CD14-positive monocyte (primary cell): ENCODE measurements around the gene ADAMTS3. TPM values are rescaled to one million over a fixed set of nuclear protein-coding genes. Genes with fewer than 3 reads are reported as not detected.

Experiments used
- DNase-seq, 3 donors: peaks; one replicate each; pipeline ENCODE4 v3.0.0-alpha.2; 2011 to 2022
- H2AFZ ChIP-seq: 2 replicates; pipeline ENCODE4 v1.6.0; 2012; ENCODE audit warnings: mild to moderate bottlenecking, low read depth, low read length, inconsistent platforms; ENCODE audit not compliant: insufficient read depth, poor library complexity, severe bottlenecking
- H3K27ac ChIP-seq, 2 donors: 1 replicate in 1 of 2; 2 replicates in 1 of 2; pipeline ENCODE4 v1.5.1; 2012 to 2013; ENCODE audit warnings: low read length in 2 of 2, control low read depth in 1 of 2, inconsistent platforms in 1 of 2, low read depth in 1 of 2, mild to moderate bottlenecking in 1 of 2
- H3K27me3 ChIP-seq, 2 donors: one replicate each; pipeline versions ENCODE4 v1.6.0 to v1.6.1; 2011 to 2013; ENCODE audit warnings: low read length in 2 of 2; ENCODE audit not compliant: control insufficient read depth in 2 of 2, insufficient read depth in 2 of 2
- H3K36me3 ChIP-seq, 2 donors: replicated peaks in 1 of 2; 1 replicate in 1 of 2; 2 replicates in 1 of 2; pipeline versions ENCODE4 v1.5.1 to v1.6.1; 2012 to 2013; ENCODE audit warnings: low read length in 2 of 2, control low read depth in 1 of 2, inconsistent platforms in 1 of 2, mild to moderate bottlenecking in 1 of 2; ENCODE audit not compliant: insufficient read depth in 2 of 2, control insufficient read depth in 1 of 2
- H3K4me1 ChIP-seq, 2 donors: 1 replicate in 1 of 2; 2 replicates in 1 of 2; pipeline versions ENCODE4 v1.5.1 to v1.6.1; 2012 to 2013; ENCODE audit warnings: low read length in 2 of 2, control low read depth in 1 of 2, inconsistent platforms in 1 of 2, mild to moderate bottlenecking in 1 of 2, moderate library complexity in 1 of 2; ENCODE audit not compliant: insufficient read depth in 2 of 2, control insufficient read depth in 1 of 2
- H3K4me2 ChIP-seq: replicated peaks from 2 replicates; pipeline ENCODE3; 2012; ENCODE audit warnings: low read length, moderate library complexity, mild to moderate bottlenecking; ENCODE audit not compliant: poor library complexity, severe bottlenecking; ENCODE audit errors: extremely low read depth
- H3K4me3 ChIP-seq, 3 experiments: fragments of 200-600 bp in 1 of 3; sonication (generic) in 1 of 3; replicated peaks in 1 of 3; 1 replicate in 2 of 3; 2 replicates in 1 of 3; pipeline ENCODE4 v1.5.1; 2011 to 2013; ENCODE audit warnings: low read length in 3 of 3, mild to moderate bottlenecking in 3 of 3, control low read depth in 2 of 3, low read depth in 2 of 3, inconsistent platforms in 1 of 3, moderate library complexity in 1 of 3
- H3K79me2 ChIP-seq: 2 replicates; pipeline ENCODE4 v1.6.0; 2012; ENCODE audit warnings: mild to moderate bottlenecking, control low read depth, inconsistent platforms, low read length, moderate library complexity; ENCODE audit not compliant: insufficient read depth
- H3K9ac ChIP-seq: 2 replicates; pipeline ENCODE4 v1.6.0; 2017; ENCODE audit warnings: low read length, mild to moderate bottlenecking; ENCODE audit not compliant: insufficient read depth, poor library complexity, severe bottlenecking
- H3K9me3 ChIP-seq, 2 donors: replicated peaks in 1 of 2; 1 replicate in 1 of 2; 2 replicates in 1 of 2; pipeline versions ENCODE4 v1.5.1 to v1.6.1; 2012 to 2013; ENCODE audit warnings: low read length in 2 of 2, control low read depth in 1 of 2; ENCODE audit not compliant: control insufficient read depth in 1 of 2, insufficient read depth in 1 of 2
- H4K20me1 ChIP-seq: 2 replicates; pipeline ENCODE4 v1.6.0; 2012; ENCODE audit warnings: mild to moderate bottlenecking, low read length, control low read depth, moderate library complexity; ENCODE audit not compliant: insufficient read depth
- H3K27ac Mint-ChIP-seq, 7 donors: one replicate each; pipeline ENCODE4 v1.8.0; 2020; ENCODE audit warnings: mild to moderate bottlenecking in 7 of 7, mixed read lengths in 7 of 7, moderate library complexity in 6 of 7, inconsistent platforms in 2 of 7
- H3K27me3 Mint-ChIP-seq, 3 donors: one replicate each; pipeline ENCODE4 v1.8.0; 2021 to 2022; ENCODE audit warnings: low read depth in 3 of 3, mild to moderate bottlenecking in 3 of 3, mixed read lengths in 3 of 3, moderate library complexity in 3 of 3, inconsistent platforms in 1 of 3
- H3K36me3 Mint-ChIP-seq, 2 donors: one replicate each; pipeline ENCODE4 v1.8.0; 2020; ENCODE audit warnings: mixed read lengths in 2 of 2, inconsistent platforms in 1 of 2, mild to moderate bottlenecking in 1 of 2
- H3K4me1 Mint-ChIP-seq: one replicate; pipeline ENCODE4 v1.8.0; 2020; ENCODE audit warnings: mild to moderate bottlenecking, mixed read lengths
- H3K4me3 Mint-ChIP-seq, 2 donors: one replicate each; pipeline ENCODE4 v1.8.0; 2020; ENCODE audit warnings: mild to moderate bottlenecking in 2 of 2, mixed read lengths in 2 of 2, moderate library complexity in 1 of 2
- H3K9me3 Mint-ChIP-seq, 7 donors: one replicate each; pipeline ENCODE4 v1.8.0; 2020 to 2022; ENCODE audit warnings: mixed read lengths in 7 of 7, mild to moderate bottlenecking in 6 of 7, moderate library complexity in 6 of 7, inconsistent platforms in 2 of 7
- WGBS: methylation state at CpG from one replicate; pipeline ENCODE4 v1.1.5; 2013; ENCODE audit warnings: missing lambda C conversion rate; ENCODE audit not compliant: insufficient coverage; 5-methylcytosine and 5-hydroxymethylcytosine counted together
- intact Hi-C, 2 donors: fragments of 100-400 bp; cut with micrococcal nuclease; formaldehyde crosslinking; loops; one replicate each; pipeline versions ENCODE4 v1.15.0 to v1.15.1; 2023
- polyA plus RNA-seq, 3 donors: library from polyadenylated mRNA; depleted of rRNA in 1 of 3; unstranded in 2 of 3; stranded (reverse) in 1 of 3; fragments of 300-500 nt in 2 of 3; fragments of >200 nt in 1 of 3; fragmentation: Illumina TruSeq in 2 of 3; gene quantifications; 1 replicate in 2 of 3; 2 replicates in 1 of 3; pipeline ENCODE4 v1.2.3, GENCODE V29; 2012 to 2021
- TF ChIP-seq, protein P1 (sequence below): fragments of 200-600 bp; IDR thresholded peaks from one replicate; pipeline ENCODE4 v1.8.0; 2022; ENCODE audit warnings: antibody characterized with exemption, mild to moderate bottlenecking

Gene ADAMTS3
- polyA plus RNA-seq, 3 donors = not detected

DNA sequence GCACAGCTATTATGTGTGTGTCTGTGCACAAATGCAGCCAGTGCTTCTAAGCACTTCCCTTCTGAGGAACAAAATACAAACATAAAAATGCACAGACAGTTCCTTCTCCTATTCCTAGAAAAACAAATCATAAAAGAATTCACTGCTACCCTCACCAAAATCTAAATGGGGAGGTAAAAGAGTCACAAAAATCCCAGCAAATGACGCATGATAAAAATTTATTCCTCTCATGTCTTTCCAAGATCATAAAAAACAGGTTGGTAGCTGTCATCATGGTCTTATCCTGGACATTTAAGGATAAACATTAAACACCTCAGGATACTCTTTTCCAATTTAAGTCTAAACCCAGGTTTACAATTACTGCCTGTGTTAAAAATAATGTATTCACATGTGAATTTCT, 124.9 kb downstream of the ADAMTS3 start:
- no peak overlapping the region for H3K9ac ChIP-seq

DNA sequence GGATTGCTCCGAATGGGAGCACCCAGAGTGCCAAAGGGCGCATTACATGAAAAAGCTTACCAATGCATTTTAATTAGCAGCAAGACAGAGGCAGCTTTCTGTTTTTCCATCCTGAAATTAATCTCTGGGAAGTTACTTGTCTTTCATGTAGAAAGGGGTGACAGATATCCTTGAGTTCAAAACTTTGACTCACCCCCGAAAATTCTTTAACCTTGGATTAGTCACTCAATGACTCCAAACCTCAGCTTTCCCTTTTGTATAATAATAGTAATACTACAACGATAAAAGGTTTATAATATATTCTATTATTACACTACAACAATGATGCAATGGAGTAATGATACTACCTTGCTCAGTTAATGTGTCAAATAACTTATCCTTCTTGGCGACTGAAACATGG, 126.3 kb downstream of the ADAMTS3 start:
- Histone ChIP-seq H3K9me3 (no peaks in the 10 kb centered on the region), H3K4me2 (no peak overlapping the region), H2AFZ (no peak overlapping the region), H3K9ac (no peak overlapping the region), H3K4me1 (no peaks in the 10 kb centered on the region), H3K27ac (no peak overlapping the region), H3K79me2 (no peaks in the 10 kb centered on the region), H3K27me3 (no peaks in the 10 kb centered on the region), H4K20me1 (no peaks in the 10 kb centered on the region), H3K36me3 (no peaks in the 10 kb centered on the region), H3K4me3 (no peak overlapping the region)
- Mint-ChIP-seq H3K27me3 (no peaks in the 10 kb centered on the region), H3K9me3 (peaks cover 0 to 3% (median 0%) of the 10 kb centered on the region in 7 donors), H3K27ac (no peak overlapping the region), H3K4me3 (no peak overlapping the region), H3K36me3 (no peaks in the 10 kb centered on the region), H3K4me1 (no peaks in the 10 kb centered on the region)
- TF ChIP-seq, protein P1, sequence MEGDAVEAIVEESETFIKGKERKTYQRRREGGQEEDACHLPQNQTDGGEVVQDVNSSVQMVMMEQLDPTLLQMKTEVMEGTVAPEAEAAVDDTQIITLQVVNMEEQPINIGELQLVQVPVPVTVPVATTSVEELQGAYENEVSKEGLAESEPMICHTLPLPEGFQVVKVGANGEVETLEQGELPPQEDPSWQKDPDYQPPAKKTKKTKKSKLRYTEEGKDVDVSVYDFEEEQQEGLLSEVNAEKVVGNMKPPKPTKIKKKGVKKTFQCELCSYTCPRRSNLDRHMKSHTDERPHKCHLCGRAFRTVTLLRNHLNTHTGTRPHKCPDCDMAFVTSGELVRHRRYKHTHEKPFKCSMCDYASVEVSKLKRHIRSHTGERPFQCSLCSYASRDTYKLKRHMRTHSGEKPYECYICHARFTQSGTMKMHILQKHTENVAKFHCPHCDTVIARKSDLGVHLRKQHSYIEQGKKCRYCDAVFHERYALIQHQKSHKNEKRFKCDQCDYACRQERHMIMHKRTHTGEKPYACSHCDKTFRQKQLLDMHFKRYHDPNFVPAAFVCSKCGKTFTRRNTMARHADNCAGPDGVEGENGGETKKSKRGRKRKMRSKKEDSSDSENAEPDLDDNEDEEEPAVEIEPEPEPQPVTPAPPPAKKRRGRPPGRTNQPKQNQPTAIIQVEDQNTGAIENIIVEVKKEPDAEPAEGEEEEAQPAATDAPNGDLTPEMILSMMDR = no peak
- no peak for DNase-seq
- intact Hi-C loops = no loop called here
- WGBS = 100% methylated on average over 1 of the region's 5 CpGs

More for the DNA sequence above, 124.9 kb downstream of the ADAMTS3 start:
- no peak overlapping the region for H3K4me3 Mint-ChIP-seq
- no peak overlapping the region for H3K4me3 ChIP-seq
- no peak overlapping the region for H3K4me2 ChIP-seq
- H3K36me3 ChIP-seq = no peaks in the 10 kb centered on the region
- no peak for DNase-seq
- no peaks in the 10 kb centered on the region for H3K36me3 Mint-ChIP-seq
- H3K27me3 ChIP-seq = no peaks in the 10 kb centered on the region
- H3K79me2 ChIP-seq = no peaks in the 10 kb centered on the region
- no peaks in the 10 kb centered on the region for H3K9me3 ChIP-seq
- intact Hi-C loops = no loop called here
- WGBS = no CpG with 5 or more reads among the region's 1 CpG
- no peak overlapping the region for H3K27ac Mint-ChIP-seq
- no peaks in the 10 kb centered on the region for H3K27me3 Mint-ChIP-seq
- no peaks in the 10 kb centered on the region for H4K20me1 ChIP-seq
- no peaks in the 10 kb centered on the region for H3K4me1 Mint-ChIP-seq
- H2AFZ ChIP-seq = no peak overlapping the region
- no peak overlapping the region for H3K27ac ChIP-seq
- peaks cover 0 to 3% (median 0%) of the 10 kb centered on the region in 7 donors for H3K9me3 Mint-ChIP-seq
- no peaks in the 10 kb centered on the region for H3K4me1 ChIP-seq
- TF ChIP-seq, protein P1 = no peak
